B cell (primary cell): ENCODE measurements around the gene ZNF282. TPM values are rescaled to one million over a fixed set of nuclear protein-coding genes. Genes with fewer than 3 reads are reported as not detected.

Experiments used
- ATAC-seq: fragments of 200-7000 bp; cut with Tn5 transposase; one replicate; pipeline ENCODE4 v1.10.0; 2021; ENCODE audit warnings: low read depth, mild to moderate bottlenecking, moderate number of reproducible peaks, moderate library complexity
- CTCF ChIA-PET: fragments of 350-600 bp; sonication (Branson Sonifier 250); formaldehyde crosslinking; loops from one replicate; lab custom pipeline; 2021; ENCODE audit warnings: antibody characterized with exemption, inconsistent platforms; lab: Charles Lee
- POLR2A ChIA-PET: fragments of 350-600 bp; sonication (Branson Sonifier 250); formaldehyde crosslinking; loops from one replicate; lab custom pipeline; 2021; ENCODE audit warnings: antibody characterized with exemption; lab: Charles Lee
- DNase-seq: peaks from one replicate; pipeline ENCODE4 v3.0.0; 2013
- H2AFZ ChIP-seq: 2 replicates; pipeline ENCODE4 v1.6.1; 2012; ENCODE audit warnings: mild to moderate bottlenecking, low read depth, low read length; ENCODE audit not compliant: insufficient read depth, poor library complexity, severe bottlenecking
- H3K27ac ChIP-seq, 2 donors: 1 replicate in 1 of 2; 2 replicates in 1 of 2; pipeline ENCODE4 v1.5.1; 2012 to 2013; ENCODE audit warnings: low read length in 2 of 2, mild to moderate bottlenecking in 2 of 2, moderate library complexity in 1 of 2
- H3K27me3 ChIP-seq, 4 experiments: fragments of 200-600 bp in 1 of 4; sonication (generic) in 1 of 4; replicated peaks in 1 of 4; 1 replicate in 2 of 4; 2 replicates in 2 of 4; pipeline versions ENCODE4 v1.6.1 to v1.7.0; 2013 to 2016; ENCODE audit warnings: low read length in 3 of 4, mild to moderate bottlenecking in 2 of 4, mixed read lengths in 1 of 4, moderate library complexity in 1 of 4; ENCODE audit not compliant: insufficient read depth in 4 of 4, control insufficient read depth in 3 of 4; ENCODE audit errors: control extremely low read depth in 1 of 4
- H3K36me3 ChIP-seq, 2 experiments: replicated peaks in 1 of 2; 1 replicate in 1 of 2; 2 replicates in 1 of 2; pipeline versions ENCODE4 v1.6.1 to v1.7.1; 2013; ENCODE audit warnings: low read length in 1 of 2; ENCODE audit not compliant: insufficient read depth in 2 of 2, control insufficient read depth in 1 of 2; ENCODE audit errors: control extremely low read depth in 1 of 2, extremely low read depth in 1 of 2
- H3K4me1 ChIP-seq, 2 donors: fragments of 200-600 bp in 1 of 2; sonication (generic) in 1 of 2; 1 replicate in 1 of 2; 2 replicates in 1 of 2; pipeline versions ENCODE4 v1.5.1 to v1.6.1; 2013 to 2017; ENCODE audit warnings: low read length in 2 of 2; ENCODE audit not compliant: control insufficient read depth in 2 of 2, insufficient read depth in 2 of 2
- H3K4me2 ChIP-seq: replicated peaks from 2 replicates; pipeline ENCODE3; 2012; ENCODE audit warnings: mild to moderate bottlenecking, low read depth, low read length; ENCODE audit not compliant: poor library complexity, severe bottlenecking
- H3K4me3 ChIP-seq, 5 experiments: fragments of 200-600 bp in 1 of 5; sonication (generic) in 1 of 5; 1 replicate in 3 of 5; 2 replicates in 2 of 5; pipeline versions ENCODE4 v1.5.1 to v1.7.0; 2011 to 2016; ENCODE audit warnings: low read length in 4 of 5, mild to moderate bottlenecking in 4 of 5, low read depth in 2 of 5, control low read depth in 1 of 5, moderate library complexity in 1 of 5; ENCODE audit not compliant: insufficient read depth in 1 of 5; ENCODE audit errors: control extremely low read depth in 1 of 5, extremely low read depth in 1 of 5
- H3K79me2 ChIP-seq: fragments of 200-600 bp; sonication (generic); one replicate; pipeline ENCODE4 v1.6.0; 2016; ENCODE audit warnings: low read length; ENCODE audit not compliant: control insufficient read depth, insufficient read depth
- H3K9ac ChIP-seq: fragments of 200-600 bp; sonication (generic); 2 replicates; pipeline ENCODE4 v1.6.1; 2017; ENCODE audit warnings: mild to moderate bottlenecking, low read length, moderate library complexity
- H3K9me3 ChIP-seq, 3 donors: one replicate each; pipeline versions ENCODE4 v1.6.1 to v1.7.1; 2013; ENCODE audit warnings: low read length in 2 of 3; ENCODE audit not compliant: control insufficient read depth in 2 of 3, insufficient read depth in 1 of 3; ENCODE audit errors: control extremely low read depth in 1 of 3
- H4K20me1 ChIP-seq: 2 replicates; pipeline ENCODE4 v1.6.0; 2012; ENCODE audit warnings: mild to moderate bottlenecking, low read length; ENCODE audit not compliant: insufficient read depth, control insufficient read depth, poor library complexity, severe bottlenecking
- H3K27ac Mint-ChIP-seq: one replicate; pipeline ENCODE4 v1.8.0; 2021; ENCODE audit warnings: mixed read lengths
- H3K27me3 Mint-ChIP-seq: one replicate; pipeline ENCODE4 v1.8.0; 2021; ENCODE audit warnings: mixed read lengths
- H3K4me1 Mint-ChIP-seq: one replicate; pipeline ENCODE4 v1.8.0; 2021; ENCODE audit warnings: mixed read lengths
- H3K4me3 Mint-ChIP-seq: one replicate; pipeline ENCODE4 v1.8.0; 2021; ENCODE audit warnings: mixed read lengths
- H3K9me3 Mint-ChIP-seq: one replicate; pipeline ENCODE4 v1.8.0; 2022; ENCODE audit warnings: mixed read lengths; ENCODE audit not compliant: insufficient read depth
- EZH2 ChIP-seq: IDR thresholded peaks from 2 replicates; pipeline ENCODE4 v1.6.1; 2012; ENCODE audit warnings: borderline replicate concordance, low read depth, mild to moderate bottlenecking, moderate library complexity, low read length; ENCODE audit not compliant: insufficient read depth, poor library complexity, severe bottlenecking
- WGBS: methylation state at CpG from one replicate; pipeline ENCODE4 v1.1.5; 2013; ENCODE audit warnings: missing lambda C conversion rate; ENCODE audit not compliant: insufficient coverage; 5-methylcytosine and 5-hydroxymethylcytosine counted together
- intact Hi-C: fragments of 100-400 bp; cut with micrococcal nuclease; formaldehyde crosslinking; loops from one replicate; pipeline ENCODE4 v1.10.0; 2022
- polyA plus RNA-seq: library from polyadenylated mRNA; depleted of rRNA; stranded (reverse); fragments of >200 nt; gene quantifications from 2 replicates; pipeline ENCODE4 v1.2.3, GENCODE V29; 2012
- total RNA-seq, 2 donors: library from RNA; stranded (reverse); fragments of 120-200 nt in 1 of 2; gene quantifications; 1 replicate in 1 of 2; 2 replicates in 1 of 2; pipeline versions ENCODE4 v1.2.3 to v1.2.4, GENCODE V29; 2013 to 2022
- TF ChIP-seq, protein P1 (sequence below): fragments of 200-600 bp; IDR thresholded peaks from one replicate; pipeline ENCODE4 v1.8.0; 2022; ENCODE audit warnings: antibody characterized with exemption, mild to moderate bottlenecking

The ZNF282 gene
- total and polyA plus RNA-seq, 2 donors (not counting 1 experiment from before 2014, with no cell fraction given), result 8.3 to 25.7 TPM

DNA sequence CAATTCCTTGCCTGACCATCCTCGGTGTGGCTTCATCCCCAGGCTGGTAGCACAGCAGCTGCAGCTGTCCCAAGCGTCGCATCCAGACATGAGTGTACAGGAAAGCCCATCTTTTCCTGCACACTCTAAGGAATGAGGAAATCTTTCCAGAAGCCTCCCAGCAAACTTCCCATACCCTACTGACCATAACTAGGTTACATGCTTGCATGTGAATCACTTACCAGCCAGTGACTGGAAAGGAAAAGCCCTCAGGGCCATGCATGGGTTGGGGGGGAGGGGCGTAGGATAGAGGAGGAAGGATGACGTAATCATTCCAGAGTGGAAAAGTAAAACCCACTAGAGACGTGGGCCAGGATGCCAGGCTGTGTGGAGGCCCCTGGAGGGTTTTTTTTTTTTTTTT, 25.2 kb downstream of the ZNF282 start:
- no peaks in the 10 kb centered on the region for H4K20me1 ChIP-seq
- TF ChIP-seq, protein P1, sequence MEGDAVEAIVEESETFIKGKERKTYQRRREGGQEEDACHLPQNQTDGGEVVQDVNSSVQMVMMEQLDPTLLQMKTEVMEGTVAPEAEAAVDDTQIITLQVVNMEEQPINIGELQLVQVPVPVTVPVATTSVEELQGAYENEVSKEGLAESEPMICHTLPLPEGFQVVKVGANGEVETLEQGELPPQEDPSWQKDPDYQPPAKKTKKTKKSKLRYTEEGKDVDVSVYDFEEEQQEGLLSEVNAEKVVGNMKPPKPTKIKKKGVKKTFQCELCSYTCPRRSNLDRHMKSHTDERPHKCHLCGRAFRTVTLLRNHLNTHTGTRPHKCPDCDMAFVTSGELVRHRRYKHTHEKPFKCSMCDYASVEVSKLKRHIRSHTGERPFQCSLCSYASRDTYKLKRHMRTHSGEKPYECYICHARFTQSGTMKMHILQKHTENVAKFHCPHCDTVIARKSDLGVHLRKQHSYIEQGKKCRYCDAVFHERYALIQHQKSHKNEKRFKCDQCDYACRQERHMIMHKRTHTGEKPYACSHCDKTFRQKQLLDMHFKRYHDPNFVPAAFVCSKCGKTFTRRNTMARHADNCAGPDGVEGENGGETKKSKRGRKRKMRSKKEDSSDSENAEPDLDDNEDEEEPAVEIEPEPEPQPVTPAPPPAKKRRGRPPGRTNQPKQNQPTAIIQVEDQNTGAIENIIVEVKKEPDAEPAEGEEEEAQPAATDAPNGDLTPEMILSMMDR, result no peak
- TF ChIP-seq EZH2, result no peak
- DNase-seq (no peak), ATAC-seq (no peak)
- H3K4me1 ChIP-seq, result no peaks in the 10 kb centered on the region
- POLR2A ChIA-PET, result interaction anchor here (0.7 kb wide), 1 partner anchor 41 kb away, joined by 3 read pairs; the partner anchor contains the start of gene ZNF783
- no peak overlapping the region for H3K4me3 Mint-ChIP-seq
- H3K79me2 ChIP-seq, result no peaks in the 10 kb centered on the region
- WGBS, result 100% methylated on average over 5 of the region's 6 CpGs
- no peaks in the 10 kb centered on the region for H3K4me1 Mint-ChIP-seq
- CTCF ChIA-PET, result no interaction called here
- H3K36me3 ChIP-seq, result peaks cover 0 to 23% of the 10 kb centered on the region in 2 experiments
- H3K4me2 ChIP-seq, result no peak overlapping the region
- no peaks in the 10 kb centered on the region for H3K27me3 Mint-ChIP-seq
- H3K27me3 ChIP-seq, result no peaks in the 10 kb centered on the region
- H2AFZ ChIP-seq, result no peak overlapping the region
- intact Hi-C loops, result no loop called here
- no peak overlapping the region for H3K27ac Mint-ChIP-seq
- no peak overlapping the region for H3K27ac ChIP-seq
- no peaks in the 10 kb centered on the region for H3K9me3 Mint-ChIP-seq
- H3K4me3 ChIP-seq, result no peak overlapping the region
- peaks cover 0 to 14% (median 0%) of the 10 kb centered on the region in 3 donors for H3K9me3 ChIP-seq
- H3K9ac ChIP-seq, result no peak overlapping the region

DNA sequence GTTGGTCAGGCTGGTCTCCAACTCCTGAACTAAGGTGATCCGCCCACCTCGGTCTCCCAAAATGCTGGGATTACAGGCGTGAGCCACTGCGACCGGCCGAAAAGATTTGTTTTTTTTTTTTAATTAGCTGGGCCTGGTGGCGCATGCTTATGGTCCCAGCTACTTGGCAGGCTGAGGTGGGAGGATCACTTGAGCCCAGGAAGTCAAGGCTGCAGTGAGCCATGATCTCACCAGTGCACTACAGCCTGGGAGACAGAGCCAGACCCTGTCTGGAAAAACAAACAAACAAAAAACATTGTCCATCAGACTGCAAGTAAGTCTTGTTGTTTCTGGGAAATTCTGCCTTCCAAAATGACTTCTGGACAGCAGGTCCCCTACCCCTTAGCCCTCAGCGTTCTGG, 27.8 kb downstream of the ZNF282 start:
- POLR2A ChIA-PET, result no interaction called here
- CTCF ChIA-PET, result no interaction called here
- intact Hi-C loops, result no loop called here
- DNase-seq (no peak), ATAC-seq (no peak)
- Histone ChIP-seq H2AFZ (no peak overlapping the region), H3K9ac (no peak overlapping the region), H3K4me1 (no peaks in the 10 kb centered on the region), H3K9me3 (peaks cover 0 to 14% (median 0%) of the 10 kb centered on the region in 3 donors), H3K36me3 (peaks cover 0 to 13% of the 10 kb centered on the region in 2 experiments), H3K4me3 (no peak overlapping the region), H3K4me2 (no peak overlapping the region), H3K27me3 (no peaks in the 10 kb centered on the region), H4K20me1 (no peaks in the 10 kb centered on the region), H3K27ac (no peak overlapping the region), H3K79me2 (no peaks in the 10 kb centered on the region)
- no peak overlapping the region for H3K27ac Mint-ChIP-seq
- no peaks in the 10 kb centered on the region for H3K4me1 Mint-ChIP-seq
- no peak overlapping the region for H3K4me3 Mint-ChIP-seq
- 95% methylated on average over 6 of the region's 8 CpGs for WGBS
- no peaks in the 10 kb centered on the region for H3K9me3 Mint-ChIP-seq
- no peak for TF ChIP-seq EZH2
- TF ChIP-seq, protein P1, result no peak
- no peaks in the 10 kb centered on the region for H3K27me3 Mint-ChIP-seq
